K562 (cell line): Measurements from ENCODE around the gene PIK3C2B. TPM values are rescaled to one million over a fixed set of nuclear protein-coding genes. Genes with fewer than 3 reads are reported as not detected.

Source experiments
- CUX1 ChIP-seq: fragments of 200-800 bp; sonication (Bioruptor generic); IDR thresholded peaks from 2 replicates; pipeline ENCODE4 v1.6.1; 2016; ENCODE audit warnings: missing genetic modification characterization, missing compliant biosample characterization
- DIDO1 ChIP-seq: fragments of 450-650 bp; IDR thresholded peaks from 2 replicates; pipeline ENCODE4 v1.6.1; 2016; ENCODE audit warnings: low read depth, missing biosample characterization, missing genetic modification characterization
- GABPB2 ChIP-seq: fragments of 250-450 bp; sonication (Bioruptor Pico); conservative IDR thresholded peaks from 2 replicates; pipeline ENCODE4 v1.5.1; 2021; ENCODE audit warnings: mild to moderate bottlenecking
- NR2C2 ChIP-seq, 2 experiments: fragments of 200-800 bp in 1 of 2; sonication (Bioruptor generic) in 1 of 2; sonication (generic) in 1 of 2; formaldehyde crosslinking in 1 of 2; IDR thresholded peaks; 2 replicates each; pipeline versions ENCODE4 v1.6.1 to v1.8.0; 2016 to 2022; ENCODE audit warnings: mild to moderate bottlenecking in 1 of 2, missing compliant biosample characterization in 1 of 2, missing genetic modification characterization in 1 of 2, missing genetic modification reagents in 1 of 2
- PHF8 ChIP-seq: fragments of 200-600 bp; sonication (generic); IDR thresholded peaks from 2 replicates; pipeline ENCODE4 v1.6.1; 2012; ENCODE audit warnings: mixed run types, mild to moderate bottlenecking, inconsistent platforms, low read length, moderate library complexity, borderline replicate concordance
- RNF2 ChIP-seq: sonication (generic); IDR thresholded peaks from 2 replicates; pipeline ENCODE4 v1.6.1; 2016
- SNAPC5 ChIP-seq: fragments of 250-450 bp; sonication (Bioruptor Pico); IDR thresholded peaks from 2 replicates; pipeline ENCODE4 v1.8.0; 2021; ENCODE audit warnings: moderate library complexity, mild to moderate bottlenecking, inconsistent platforms
- SUPT5H ChIP-seq: fragments of 450-650 bp; IDR thresholded peaks from 2 replicates; pipeline ENCODE4 v1.6.1; 2016
- TFAM ChIP-seq: fragments of 250-450 bp; sonication (Bioruptor Pico); conservative IDR thresholded peaks from 2 replicates; pipeline ENCODE4 v1.5.0; 2021; ENCODE audit warnings: mild to moderate bottlenecking, moderate library complexity
- ZBTB49 ChIP-seq: sonication (generic); formaldehyde crosslinking; IDR thresholded peaks from 2 replicates; pipeline ENCODE4 v1.8.0; 2022; ENCODE audit warnings: missing genetic modification reagents, mild to moderate bottlenecking, borderline replicate concordance
- ZNF354B ChIP-seq: fragments of 250-450 bp; sonication (Bioruptor Pico); IDR thresholded peaks from 2 replicates; pipeline ENCODE4 v1.4.0; 2020
- ZNF449 ChIP-seq: fragments of 250-450 bp; sonication (Bioruptor Pico); IDR thresholded peaks from 2 replicates; pipeline ENCODE4 v1.8.0; 2022; ENCODE audit warnings: moderate library complexity, mild to moderate bottlenecking, inconsistent platforms
- ZNF512 ChIP-seq: IDR thresholded peaks from 2 replicates; pipeline ENCODE4 v1.6.1; 2016; ENCODE audit warnings: missing genetic modification characterization, missing compliant biosample characterization
- ZNF644 ChIP-seq: fragments of 200-800 bp; sonication (Bioruptor generic); IDR thresholded peaks from 2 replicates; pipeline ENCODE4 v1.6.1; 2016; ENCODE audit warnings: low read depth, missing genetic modification characterization, missing compliant biosample characterization
- ZNF707 ChIP-seq: fragments of 250-450 bp; sonication (Bioruptor Pico); conservative IDR thresholded peaks from 2 replicates; pipeline ENCODE4 v1.8.0; 2022; ENCODE audit warnings: inconsistent platforms, mild to moderate bottlenecking, moderate library complexity
- polyA plus RNA-seq, 8 experiments: library from polyadenylated mRNA; depleted of rRNA in 4 of 8; stranded (reverse) in 5 of 8; unstranded in 3 of 8; fragments of >200 nt; fragmentation: Nextera tagmentation in 2 of 8; fragmentation: Illumina TruSeq in 1 of 8; extraction: Ambion mirVana in 2 of 8; extraction: Trizol in 1 of 8; gene quantifications; 2 replicates each; pipeline versions ENCODE4 v1.2.1 to v1.2.3, GENCODE V29; 2011 to 2014; ENCODE audit warnings: inconsistent platforms in 1 of 8, missing spikeins in 1 of 8
- total RNA-seq, 7 experiments: library from RNA; depleted of rRNA in 6 of 7; stranded (reverse); fragments of >200 nt in 6 of 7; fragmentation: Illumina TruSeq in 2 of 7; extraction: Trizol in 2 of 7; gene quantifications; 2 replicates each; pipeline versions ENCODE4 v1.2.1 to v1.2.3, GENCODE V29; 2011 to 2021; ENCODE audit warnings: low replicate concordance in 1 of 7

The PIK3C2B gene
- total and polyA plus RNA-seq, 9 of the 15 experiments (the other 6 are each of a cell fraction or from before 2014, with no cell fraction given) = 0.10 to 2.9 (median 0.72) TPM

- no peak for TF ChIP-seq CUX1 (CRISPR knock-in tag)
- TF ChIP-seq GABPB2 (CRISPR knock-in tag) = no peak
- TF ChIP-seq DIDO1 (tag) = no peak; the same call in 1 of the 2 replicates
- TF ChIP-seq RNF2 = 0 out of 2 replicates have a peak, but pooled peaks have one; percentile 54
- peak; percentile 15; the same call in 1 of the 2 replicates for TF ChIP-seq ZNF449 (CRISPR knock-in tag)
- TF ChIP-seq ZNF644 (tag) = no peak
- TF ChIP-seq SUPT5H = no peak
- TF ChIP-seq ZNF354B (CRISPR knock-in tag) = no peak
- TF ChIP-seq TFAM = no peak
- no peak for TF ChIP-seq NR2C2 (CRISPR knock-in tag; IDR thresholded peaks at IDR 0.05)
- no peak for TF ChIP-seq NR2C2 (tag; IDR thresholded peaks at IDR 0.05)
- no peak for TF ChIP-seq PHF8
- no peak for TF ChIP-seq SNAPC5 (CRISPR knock-in tag)
- no peak for TF ChIP-seq ZNF512 (tag)
- no peak for TF ChIP-seq ZBTB49 (CRISPR knock-in tag)
- TF ChIP-seq ZNF707 (CRISPR knock-in tag) = no peak
Observed at GRCh38 chr1:204465546-204466415, 28.8 kb downstream of the PIK3C2B start (continued).
